Fibroblast of skin of right quadriceps (primary cell): ENCODE measurements around the gene ZDHHC3.

Source experiments
- DNase-seq: peaks from one replicate; pipeline ENCODE4 v3.0.0-alpha.2; 2013

ZDHHC3 gene

GRCh38 chr3:44976002-44976815, at the start of gene ZDHHC3, which contains the start of gene EXOSC7:
TSS of gene ZDHHC3 (minus strand) at chr3:44976174. CDS start at chr3:44959436, 16,738 bp downstream.
TSS of gene EXOSC7 (plus strand) at chr3:44976244. CDS start at chr3:44976278, 34 bp downstream.
- DNase-seq = peak; percentile 86

GRCh38 chr3:45024542-45025255, 48.7 kb upstream of the ZDHHC3 start:
- DNase-seq = no peak

GRCh38 chr3:45023675-45024074, 47.7 kb upstream of the ZDHHC3 start:
- no peak for DNase-seq

GRCh38 chr3:45021524-45022297, 45.7 kb upstream of the ZDHHC3 start:
- no peak for DNase-seq

- no peak for DNase-seq
These were observed 44.6 kb upstream of the ZDHHC3 start for GRCh38 chr3:45020534-45020933.

- no peak for DNase-seq
These were observed 41.8 kb upstream of the ZDHHC3 start for GRCh38 chr3:45017821-45018220.

GRCh38 chr3:45016916-45017315, 40.9 kb upstream of the ZDHHC3 start:
- no peak for DNase-seq

GRCh38 chr3:45012577-45012976, 36.6 kb upstream of the ZDHHC3 start:
- DNase-seq = no peak

- peak; percentile 97 for DNase-seq
These were observed 36.0 kb upstream of the ZDHHC3 start for GRCh38 chr3:45011756-45012508.

- DNase-seq = peak; percentile 96
These were observed 34.9 kb upstream of the ZDHHC3 start for GRCh38 chr3:45010811-45011333.

- no peak for DNase-seq
These were observed 33.9 kb upstream of the ZDHHC3 start for GRCh38 chr3:45009868-45010267.

GRCh38 chr3:45008117-45008516, 32.1 kb upstream of the ZDHHC3 start:
- peak; percentile 53 for DNase-seq

GRCh38 chr3:45007091-45007490, 31.1 kb upstream of the ZDHHC3 start:
- no peak for DNase-seq

GRCh38 chr3:45003859-45004258, 27.9 kb upstream of the ZDHHC3 start:
- no peak for DNase-seq

- DNase-seq = no peak
These were observed 27.4 kb upstream of the ZDHHC3 start for GRCh38 chr3:45003406-45003805.

- DNase-seq = no peak
These were observed 26.7 kb upstream of the ZDHHC3 start for GRCh38 chr3:45002720-45003119.

GRCh38 chr3:45002139-45002660, 26.2 kb upstream of the ZDHHC3 start:
- no peak for DNase-seq

- no peak for DNase-seq
These were observed 25.8 kb upstream of the ZDHHC3 start for GRCh38 chr3:45001738-45002137.

GRCh38 chr3:45000823-45001222, 24.8 kb upstream of the ZDHHC3 start:
- DNase-seq = no peak

- DNase-seq = no peak
These were observed 23.8 kb upstream of the ZDHHC3 start for GRCh38 chr3:44999782-45000181.

GRCh38 chr3:44996556-44996969, 20.6 kb upstream of the ZDHHC3 start:
- DNase-seq = no peak
